HG03060 (cell line): ENCODE measurements around the gene FHOD3.
"Not testable (repeated sequence)": the region's sequence is repeated elsewhere in the genome, so short reads cannot be mapped to it uniquely, and the experiment has no call there.

Experiments used
- ATAC-seq: cut with Tn5 transposase; IDR thresholded peaks from one replicate; pipeline ENCODE4 v1.9.1; 2021; ENCODE audit warnings: low read depth, moderate number of reproducible peaks; ENCODE audit not compliant: unreplicated experiment

Gene FHOD3

DNA sequence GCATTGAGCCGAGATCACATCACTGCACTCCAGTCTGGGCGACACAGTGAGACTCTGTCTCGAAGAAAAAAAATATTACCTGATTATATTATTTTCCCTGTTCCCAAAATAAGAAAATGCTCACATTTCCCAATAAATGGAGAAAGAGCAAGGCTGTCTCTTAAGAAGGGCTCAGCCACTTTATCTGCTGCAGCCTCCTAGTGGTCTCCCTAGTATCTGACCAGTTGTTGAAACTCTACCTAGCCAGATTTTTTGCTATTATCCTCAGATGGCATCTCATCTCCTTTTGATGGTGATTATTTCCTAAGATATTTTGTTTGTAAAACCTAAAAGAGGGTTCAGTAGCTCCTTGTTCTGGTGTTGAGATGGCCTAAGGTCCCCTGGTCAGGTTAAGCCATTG, 417.0 kb downstream of the FHOD3 start:
- ATAC-seq = no peak

DNA sequence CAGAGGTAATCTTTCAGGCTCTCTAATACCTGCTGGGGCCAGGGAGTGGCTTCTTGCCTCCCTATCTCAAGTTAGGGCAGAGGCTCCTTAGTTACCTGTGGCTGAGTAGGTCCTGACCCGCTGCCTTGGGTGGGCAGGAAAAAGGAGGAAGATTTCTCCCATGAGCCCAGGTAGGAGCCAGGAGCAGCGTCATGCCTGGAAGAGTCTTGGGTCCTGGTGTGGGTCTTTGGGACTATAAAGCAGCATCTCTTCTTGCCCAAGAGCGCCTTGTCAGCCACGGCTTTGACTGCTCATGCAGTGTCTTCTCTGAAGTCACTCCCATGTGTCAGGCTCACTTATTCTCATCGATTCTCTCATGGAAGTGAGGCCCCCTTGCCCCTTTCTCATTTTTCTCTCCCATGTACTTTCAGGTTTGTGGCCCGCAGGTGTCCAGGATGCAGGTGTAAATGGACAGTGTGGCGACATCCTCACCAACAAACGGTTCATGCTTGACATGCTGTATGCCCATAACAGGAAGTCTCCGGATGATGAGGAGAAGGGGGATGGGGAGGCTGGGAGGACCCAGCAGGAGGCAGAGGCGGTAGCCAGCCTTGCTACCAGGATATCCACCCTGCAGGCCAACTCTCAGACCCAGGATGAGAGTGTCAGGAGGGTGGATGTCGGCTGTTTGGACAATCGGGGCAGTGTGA, 420.1 kb downstream of the FHOD3 start:
- ATAC-seq = no peak

DNA sequence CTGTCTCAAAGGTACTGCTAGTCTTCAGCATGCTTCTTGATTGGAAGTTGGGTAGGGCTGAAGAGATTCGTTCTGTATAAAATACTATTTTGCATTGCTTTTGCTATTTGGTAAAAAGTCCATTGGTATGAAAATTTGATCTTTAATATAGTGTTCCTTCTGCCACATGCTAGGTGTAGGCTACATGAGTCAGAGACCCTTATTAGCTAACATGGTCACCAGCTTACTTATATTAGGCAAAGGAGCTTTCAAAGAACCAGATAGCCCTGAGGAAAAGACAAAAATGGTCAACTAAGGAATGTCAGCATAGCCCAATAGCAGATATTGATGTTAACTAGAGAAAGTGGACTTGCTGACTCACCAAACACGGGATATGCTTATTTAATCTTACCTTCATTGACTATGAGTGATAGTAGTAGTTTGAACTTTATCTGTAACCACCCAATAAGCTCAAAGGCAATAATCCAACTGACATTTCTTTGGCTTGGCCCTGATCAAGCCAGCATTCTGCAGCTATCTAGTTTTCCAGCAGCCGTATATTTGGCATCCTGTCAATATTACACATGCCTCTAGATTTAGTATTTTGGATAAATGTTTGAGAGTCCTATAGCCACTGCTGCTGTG, 421.3 kb downstream of the FHOD3 start:
- no peak for ATAC-seq

DNA sequence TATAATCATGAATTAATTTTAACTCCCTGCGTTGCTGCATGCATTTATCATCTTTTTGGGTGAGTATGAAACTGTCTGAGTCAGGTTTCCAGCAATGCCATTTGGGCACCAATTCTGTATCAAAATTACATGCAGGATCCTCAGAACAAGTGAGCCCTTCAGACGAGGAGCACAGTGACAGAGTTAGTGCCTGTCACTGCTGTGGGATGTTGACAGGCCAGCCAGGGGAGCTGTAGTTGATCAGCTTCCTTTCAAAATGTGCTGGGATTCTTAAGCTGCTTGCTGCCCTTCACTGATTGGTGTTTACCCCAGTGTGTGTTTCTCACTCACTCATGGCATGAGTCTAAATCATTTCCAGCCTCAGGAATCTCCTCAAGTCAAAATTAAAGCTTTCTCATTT, 422.1 kb downstream of the FHOD3 start:
- ATAC-seq = no peak

DNA sequence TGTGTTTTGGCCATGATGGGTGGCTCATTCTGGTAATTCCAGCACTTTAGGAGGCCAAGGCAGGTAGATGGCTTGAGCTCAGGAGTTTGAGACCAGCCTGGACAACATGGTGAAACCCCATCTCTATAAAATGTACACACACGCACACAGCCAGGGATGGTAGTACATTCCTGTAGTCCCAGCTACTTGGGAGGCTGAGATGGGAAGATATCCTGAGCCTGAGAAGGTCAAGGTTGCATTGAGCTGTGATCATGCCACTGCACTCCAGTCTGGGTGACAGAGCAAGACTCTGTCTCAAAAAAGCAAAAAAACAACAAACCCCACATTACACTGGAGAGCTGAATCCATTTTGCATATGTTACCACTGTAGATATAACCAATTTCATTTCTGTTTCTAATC, 423.8 kb downstream of the FHOD3 start:
- ATAC-seq = not testable (repeated sequence)

DNA sequence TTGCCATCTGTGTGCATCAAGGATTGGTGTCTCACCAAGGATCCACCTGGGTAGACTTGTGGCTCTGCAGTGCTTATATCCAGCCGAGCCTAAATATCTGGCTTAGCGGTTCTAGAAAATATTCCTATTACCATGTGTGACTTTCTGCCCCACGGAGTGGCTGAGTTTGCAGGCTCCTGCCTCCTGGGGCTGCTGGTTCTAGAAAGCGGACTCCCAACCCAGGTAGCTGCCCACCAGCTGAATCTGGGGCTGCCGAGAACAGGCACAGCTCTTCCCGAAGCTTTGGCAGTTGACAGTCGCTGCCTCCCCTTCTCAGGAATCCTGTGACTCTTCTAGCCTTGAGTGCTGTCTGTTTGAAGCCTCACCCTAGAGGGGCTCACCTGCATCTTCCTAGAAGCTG, 426.7 kb downstream of the FHOD3 start:
- no peak for ATAC-seq

DNA sequence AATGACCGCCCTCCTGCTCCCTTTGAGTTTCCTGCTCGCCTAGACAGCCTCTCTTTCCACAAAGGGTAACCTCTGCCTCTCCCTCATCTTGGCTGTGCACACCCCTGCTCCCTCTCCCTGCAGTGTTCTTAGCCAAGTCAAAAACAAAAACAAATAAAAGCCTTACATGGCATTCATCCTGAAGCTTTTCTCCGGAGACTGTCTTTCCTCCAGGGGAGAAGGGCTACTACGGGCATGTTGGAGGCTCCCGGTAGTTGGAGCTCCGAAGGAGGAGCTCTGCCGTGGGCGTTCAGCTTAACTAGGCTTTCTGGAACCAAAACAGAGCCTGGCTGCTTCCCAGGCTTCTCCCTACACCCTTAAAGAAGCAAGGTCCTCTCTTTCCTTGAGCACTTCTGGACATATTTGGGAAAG, 427.1 kb downstream of the FHOD3 start:
- no peak for ATAC-seq

DNA sequence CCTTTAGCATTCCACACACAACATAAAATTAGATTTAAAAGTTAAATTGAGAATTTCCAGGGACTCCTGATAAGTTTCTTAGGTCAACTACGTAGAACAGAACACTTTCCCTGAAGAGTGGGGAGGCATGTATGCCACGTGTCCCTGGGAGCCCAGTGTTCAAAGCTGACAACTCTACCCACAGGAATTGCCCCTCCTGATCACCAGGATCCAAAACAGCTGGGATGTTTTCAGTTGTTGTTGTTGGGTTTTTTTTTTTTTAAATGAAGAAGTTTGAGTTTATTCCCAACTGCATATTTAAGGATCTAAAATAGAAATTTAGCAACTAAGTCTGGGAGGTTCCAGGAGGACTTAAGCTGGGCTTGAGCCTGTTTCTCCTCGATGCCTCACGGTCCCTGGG, 430.8 kb downstream of the FHOD3 start:
- no peak for ATAC-seq

DNA sequence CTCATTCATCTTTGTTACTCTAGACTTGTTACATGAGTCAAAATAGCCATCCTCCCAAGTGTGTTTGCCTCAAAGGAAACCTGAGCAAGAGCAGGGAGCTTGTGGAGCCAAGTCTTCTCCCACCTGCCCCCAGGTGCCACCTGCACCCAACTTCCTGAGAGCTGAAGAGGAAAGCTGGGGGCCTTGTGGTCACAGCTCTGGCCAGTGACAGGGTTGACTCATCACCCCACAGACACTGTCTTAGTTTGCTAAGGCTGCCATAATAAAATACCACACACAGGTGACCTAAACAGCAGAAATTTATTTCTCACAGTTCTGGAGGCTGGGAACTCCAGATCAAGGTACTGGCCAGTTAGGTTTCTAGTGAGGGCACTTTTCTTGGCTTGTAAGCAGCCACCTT, 431.7 kb downstream of the FHOD3 start:
- ATAC-seq = no peak

DNA sequence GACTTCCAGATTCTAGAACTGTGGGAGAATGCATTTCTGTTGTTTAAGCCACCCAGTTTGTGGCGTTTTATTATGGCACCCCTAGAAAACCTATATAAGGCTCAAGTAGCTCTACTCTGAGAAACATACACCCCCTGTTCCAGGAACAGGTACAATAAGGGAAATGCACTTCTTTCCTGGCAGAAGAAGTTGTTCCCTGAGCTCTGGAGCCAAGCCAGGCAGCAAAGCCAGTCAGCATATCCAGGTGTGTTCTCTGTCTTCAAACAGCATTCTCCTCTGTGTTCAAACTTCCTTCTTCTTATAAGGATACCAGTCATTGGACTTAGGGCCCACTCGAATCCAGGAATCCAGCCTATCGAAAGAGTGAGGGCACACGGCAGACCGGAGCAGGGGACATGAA, 434.8 kb downstream of the FHOD3 start:
- no peak for ATAC-seq

DNA sequence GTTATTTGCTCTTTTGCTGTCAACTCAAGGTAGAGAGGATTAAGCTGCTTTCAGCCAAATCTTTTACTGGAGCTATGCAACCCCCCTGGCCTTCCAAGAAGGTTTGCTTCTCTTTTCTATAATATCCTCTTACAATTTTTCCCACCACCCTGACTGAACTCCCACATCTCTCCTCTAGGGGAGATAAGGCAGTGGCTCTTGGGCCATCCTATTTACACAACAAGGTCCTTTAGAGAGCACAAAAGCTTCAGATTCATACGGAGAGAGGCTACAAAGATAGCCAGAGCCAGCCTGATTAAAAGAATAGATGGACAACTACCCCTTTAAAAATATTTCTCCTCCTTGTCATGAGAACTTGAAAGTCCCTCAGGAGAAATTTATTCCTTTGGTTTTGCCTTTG, 435.6 kb downstream of the FHOD3 start:
- no peak for ATAC-seq

DNA sequence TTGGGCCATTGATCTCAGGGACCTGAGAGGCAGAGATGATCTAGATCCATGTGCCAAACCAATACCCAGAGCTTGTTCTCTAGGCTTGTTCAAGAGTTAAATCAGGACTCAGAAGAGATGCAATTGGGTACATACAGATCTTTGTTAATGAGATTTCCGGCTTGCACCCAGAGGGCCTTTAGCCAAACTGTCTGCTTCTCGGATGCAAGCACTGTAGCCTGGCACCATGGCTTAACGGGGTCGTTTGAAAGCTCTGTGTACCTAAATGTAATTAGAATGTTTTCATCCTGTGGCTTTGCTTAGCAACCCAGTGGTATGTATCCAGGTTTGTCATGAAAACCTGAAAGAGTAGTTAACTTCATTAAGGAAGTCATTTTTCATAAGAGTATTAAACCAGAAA, 437.1 kb downstream of the FHOD3 start:
- ATAC-seq = no peak

DNA sequence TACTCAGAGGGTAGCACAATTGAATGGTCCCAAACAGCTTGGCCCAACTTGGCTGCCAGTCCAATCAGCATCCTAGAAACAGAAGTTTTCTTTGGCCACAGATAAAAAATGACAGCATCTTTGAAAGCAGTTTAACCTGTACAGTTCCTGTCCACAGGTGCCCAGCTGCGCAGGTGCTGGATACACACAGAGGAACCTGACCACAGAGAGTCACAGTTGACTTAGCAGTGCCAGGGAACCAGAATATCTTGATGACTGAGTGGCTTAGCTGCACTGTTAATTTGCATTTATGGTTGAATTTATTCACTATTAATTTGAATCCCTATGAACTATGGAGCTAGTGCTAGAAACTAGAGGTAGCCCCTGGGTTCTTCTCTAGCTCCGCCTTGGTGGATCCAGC, 437.6 kb downstream of the FHOD3 start:
- no peak for ATAC-seq

DNA sequence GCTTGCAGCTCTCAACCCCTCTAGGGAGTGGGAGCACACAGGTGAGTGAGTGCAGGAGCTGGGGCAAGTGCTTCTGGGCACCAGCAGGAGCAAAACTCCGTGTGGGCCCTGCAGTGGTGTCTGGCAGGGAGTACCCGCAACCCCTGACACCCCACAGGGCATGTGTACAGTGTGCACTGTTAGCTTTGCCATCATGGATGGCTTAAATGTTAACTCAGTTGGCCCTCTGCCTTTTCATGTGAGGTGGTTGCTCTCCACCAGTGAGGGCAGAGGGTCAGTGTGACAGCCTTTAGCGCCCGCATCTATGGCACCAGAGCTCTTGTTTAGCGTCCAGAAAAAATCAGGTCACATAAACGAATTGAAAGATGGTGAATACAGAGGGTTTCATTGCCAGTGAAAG, 438.6 kb downstream of the FHOD3 start:
- ATAC-seq = no peak

DNA sequence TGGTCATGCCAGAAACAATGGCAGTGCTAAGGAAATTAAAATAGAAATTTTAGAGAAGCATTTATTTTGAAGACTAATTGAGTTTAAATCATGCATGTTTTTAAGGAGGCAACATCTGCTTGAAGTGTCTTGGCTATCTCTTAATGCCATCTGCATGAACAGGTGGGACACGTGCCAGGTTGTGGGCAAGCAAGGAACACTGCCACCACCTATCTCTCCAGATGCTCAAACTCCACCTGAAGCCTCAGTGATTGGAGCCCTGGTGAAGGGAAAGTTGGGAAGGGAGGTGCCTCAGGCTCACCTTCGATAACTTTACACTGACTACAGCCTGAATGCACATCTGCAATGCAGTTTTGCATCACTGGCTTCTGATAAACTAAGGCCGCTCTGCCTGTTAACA, 439.8 kb downstream of the FHOD3 start:
- ATAC-seq = no peak

DNA sequence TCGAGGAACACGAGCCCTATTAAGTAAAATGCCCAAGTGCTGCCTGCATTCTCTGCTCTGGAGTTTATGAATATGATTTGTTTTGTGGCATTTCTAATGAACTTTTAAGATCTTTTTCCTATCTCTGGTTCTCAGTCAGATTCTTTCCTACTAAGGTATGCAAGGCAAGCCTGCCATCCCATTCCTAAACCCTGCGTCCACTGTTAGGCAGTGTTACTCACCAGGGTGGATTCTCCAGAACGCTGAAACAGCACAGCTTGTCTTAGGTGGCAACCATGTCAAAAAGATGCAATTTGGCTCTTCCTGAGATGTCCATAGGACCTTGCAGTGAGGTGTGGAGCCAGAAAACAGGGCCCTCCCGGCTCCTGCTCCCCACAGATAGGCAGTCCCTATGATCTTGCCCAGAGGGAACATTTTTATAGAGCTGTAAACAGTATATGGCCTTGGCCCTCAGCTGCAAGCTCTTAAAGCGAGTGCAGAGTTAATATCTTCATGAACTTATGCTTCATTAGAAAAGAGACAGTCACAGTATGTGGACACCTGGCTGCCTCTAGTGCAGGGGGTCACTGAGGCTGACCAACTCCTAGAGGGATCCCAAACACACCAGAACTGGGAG, 446.9 kb downstream of the FHOD3 start:
- no peak for ATAC-seq

DNA sequence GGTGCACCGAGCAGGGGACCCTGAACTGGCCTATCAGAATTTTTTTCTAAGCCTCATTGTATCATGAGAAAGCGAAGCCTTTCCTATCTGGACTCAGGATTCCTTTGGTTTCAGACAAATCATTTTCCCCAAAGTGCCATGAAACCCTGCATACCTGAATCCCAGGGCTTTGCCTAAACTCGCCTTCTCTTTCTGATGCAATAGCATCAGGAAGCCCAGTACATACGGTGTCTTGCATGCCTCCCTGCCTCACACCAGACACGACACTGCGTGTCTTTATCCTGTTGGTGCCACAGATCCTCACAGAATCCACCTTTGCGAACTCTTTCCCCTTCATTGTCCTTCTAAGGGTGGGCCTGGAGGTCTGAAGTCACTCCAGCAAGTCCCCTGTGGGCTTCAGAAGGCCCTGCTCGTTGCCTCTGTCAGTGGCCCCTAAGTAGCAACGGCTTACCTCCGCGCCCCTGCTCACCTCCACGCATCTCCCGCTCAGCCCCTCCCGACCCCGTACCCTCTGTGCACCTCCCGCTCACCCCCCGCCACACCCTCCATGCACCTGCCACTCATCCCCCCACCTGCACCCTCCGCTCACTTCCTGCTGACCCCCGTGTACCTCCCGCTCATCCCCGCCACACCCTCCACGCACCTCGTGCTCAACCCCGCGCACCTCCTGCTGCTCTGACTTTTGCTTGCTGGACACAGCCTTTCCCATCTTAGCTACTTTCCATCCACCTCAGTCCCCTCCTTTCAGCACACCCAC, 447.9 kb downstream of the FHOD3 start:
- no peak for ATAC-seq

DNA sequence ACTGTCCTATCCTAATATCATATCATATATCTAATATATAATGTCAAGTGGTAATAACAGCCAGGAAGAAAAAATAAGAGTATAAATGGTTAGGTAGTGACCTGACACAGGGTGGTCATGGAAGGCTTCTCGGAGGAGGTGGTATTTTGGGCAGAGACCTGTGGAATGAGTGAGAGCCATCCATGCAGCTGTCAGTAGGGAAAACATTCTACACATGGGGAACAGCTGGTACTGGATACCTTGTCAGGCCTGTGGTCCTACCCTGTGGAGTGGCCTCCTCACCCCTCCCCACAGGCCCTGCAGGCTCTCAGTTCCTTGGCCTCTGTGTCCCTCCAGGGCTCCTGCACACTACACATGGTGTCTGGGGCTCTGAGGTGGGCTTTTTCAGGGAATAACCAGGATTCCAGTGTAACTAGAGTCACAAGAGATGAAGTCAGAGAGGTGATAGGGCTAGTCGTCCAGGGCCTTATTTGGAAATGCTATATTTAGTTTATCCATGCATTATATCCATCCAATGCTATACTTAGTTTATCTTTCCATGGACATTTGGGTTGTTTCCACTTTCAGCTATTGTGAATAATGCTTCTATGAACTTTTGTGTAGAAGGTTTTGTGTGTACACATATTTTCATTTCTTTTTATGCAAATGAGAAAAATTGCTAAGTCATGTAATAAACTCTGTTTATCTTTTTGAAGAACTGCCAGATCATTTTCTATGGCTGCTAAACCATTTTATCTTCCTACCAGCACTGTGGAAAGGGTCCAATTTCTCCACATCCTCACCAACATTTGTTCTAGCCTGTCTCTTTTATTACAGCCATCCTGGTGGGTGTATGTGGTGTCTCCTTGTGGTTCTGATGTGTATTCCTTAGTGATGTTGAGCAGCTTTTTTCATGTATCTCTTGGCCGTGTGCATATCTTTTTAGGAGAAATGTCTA, 455.7 kb downstream of the FHOD3 start:
- no peak for ATAC-seq

DNA sequence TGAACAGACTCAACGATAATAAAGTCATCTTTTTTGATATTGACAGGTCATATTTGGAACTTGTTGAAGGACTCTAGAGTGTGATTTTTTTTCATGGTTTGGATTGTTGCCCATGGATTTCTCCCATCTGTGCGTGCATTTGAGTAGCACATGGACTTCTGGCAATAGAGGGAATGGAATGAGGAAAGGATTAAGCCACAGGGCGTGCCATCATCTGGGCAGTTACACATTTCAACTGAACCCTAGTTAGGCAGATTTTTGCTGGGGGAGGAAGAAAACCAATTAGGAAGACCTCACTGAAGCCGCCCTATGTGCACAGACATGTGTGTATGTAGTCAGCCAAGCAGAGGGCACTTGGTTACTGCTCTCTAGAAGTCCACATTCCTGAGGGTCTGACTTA, 458.7 kb downstream of the FHOD3 start:
- ATAC-seq = no peak

DNA sequence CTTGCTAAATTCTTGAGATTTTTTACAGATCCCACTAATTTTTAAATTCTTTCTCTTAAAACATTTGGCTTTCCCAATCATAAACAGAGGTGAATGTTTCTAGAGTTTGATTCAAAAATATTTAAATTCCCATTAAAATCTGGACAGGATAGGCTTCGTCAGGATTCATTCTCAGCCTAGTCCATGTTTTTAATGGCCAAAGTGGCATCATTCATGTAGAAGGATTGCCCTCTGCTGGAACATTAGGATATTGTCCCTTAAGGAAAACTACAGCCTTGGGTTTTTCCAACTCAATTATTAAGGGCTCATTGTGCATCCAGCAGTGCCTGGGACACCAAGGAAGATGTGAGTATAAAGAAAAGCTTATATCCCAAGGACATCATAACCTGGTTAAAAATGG, 459.6 kb downstream of the FHOD3 start:
- ATAC-seq = no peak
